ENCODE data around the gene TBC1D22B. TPM values are rescaled to one million over a fixed set of nuclear protein-coding genes. Genes with fewer than 3 reads are reported as not detected.

TBC1D22B gene
- total and polyA plus RNA-seq, 9 of the 15 experiments (the other 6 are each of a cell fraction or from before 2014, with no cell fraction given): 4.8 to 24.2 (median 13.5) TPM

DNA sequence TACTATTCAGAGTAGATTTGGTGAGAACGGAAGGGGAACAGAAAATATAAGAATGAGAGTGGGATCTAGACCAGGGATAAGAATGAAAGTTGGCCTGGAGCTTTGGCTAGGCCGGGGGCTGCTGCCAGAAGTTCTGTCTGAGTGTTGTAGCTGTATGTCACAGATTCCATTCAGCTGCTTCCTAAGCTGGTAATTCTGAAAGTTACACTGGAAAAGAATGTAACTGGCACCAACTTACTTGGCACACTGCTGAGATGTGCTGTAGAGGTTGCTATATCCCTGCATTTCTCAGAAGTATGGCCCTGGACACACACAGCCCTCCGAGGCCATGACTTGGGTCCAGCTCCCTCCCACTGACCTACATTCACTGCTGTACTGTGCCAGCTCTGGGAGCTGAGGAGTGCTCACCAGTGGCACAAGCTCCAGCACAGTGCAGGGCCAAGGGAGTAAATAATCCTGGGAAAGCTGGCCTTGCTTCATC is 26.1 kb downstream of the TBC1D22B start (continued):
- TF ChIP-seq, protein P1, sequence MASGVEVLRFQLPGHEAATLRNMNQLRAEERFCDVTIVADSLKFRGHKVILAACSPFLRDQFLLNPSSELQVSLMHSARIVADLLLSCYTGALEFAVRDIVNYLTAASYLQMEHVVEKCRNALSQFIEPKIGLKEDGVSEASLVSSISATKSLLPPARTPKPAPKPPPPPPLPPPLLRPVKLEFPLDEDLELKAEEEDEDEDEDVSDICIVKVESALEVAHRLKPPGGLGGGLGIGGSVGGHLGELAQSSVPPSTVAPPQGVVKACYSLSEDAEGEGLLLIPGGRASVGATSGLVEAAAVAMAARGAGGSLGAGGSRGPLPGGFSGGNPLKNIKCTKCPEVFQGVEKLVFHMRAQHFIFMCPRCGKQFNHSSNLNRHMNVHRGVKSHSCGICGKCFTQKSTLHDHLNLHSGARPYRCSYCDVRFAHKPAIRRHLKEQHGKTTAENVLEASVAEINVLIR (CRISPR knock-in tag; IDR thresholded peaks at IDR 0.05): no peak
- TF ChIP-seq SMARCC2 (IDR thresholded peaks at IDR 0.05; ENCODE audit: low read depth) (no peak), KDM2B (CRISPR knock-in tag; IDR thresholded peaks at IDR 0.05) (no peak), UBTF (IDR thresholded peaks at IDR 0.05; ENCODE audit: borderline replicate concordance in 1 of 2, low read depth in 2 of 2, low read length in 2 of 2) (no peak), ZNF282 (CRISPR knock-in tag; IDR thresholded peaks at IDR 0.05) (no peak), PYGO2 (tag; IDR thresholded peaks at IDR 0.05) (no peak), YBX1 (IDR thresholded peaks at IDR 0.05) (no peak)

GRCh38 chr6:37284781-37285180 is 27.2 kb downstream of the TBC1D22B start:
- intact Hi-C loops (cut with micrococcal nuclease): no loop called here
- ChIA-PET CTCF (ENCODE audit: low intra/inter-chr PET ratio) (no interaction called here), POLR2A (interaction anchor here (1.4 kb wide), 1 partner anchor 18 kb away, joined by 3 read pairs; no protein-coding TSS in a partner anchor)
- whole genome bisulfite sequencing (ENCODE audit: insufficient coverage, low coverage, missing lambda C conversion rate): 100% methylated on average over 4 of the region's 4 CpGs
- H3K36me3 ChIP-seq (ENCODE audit: control insufficient read depth, insufficient read depth, low read length): peaks cover 89% of the 10 kb centered on the region
- in situ Hi-C loops (cut with MboI): no loop called here
- H4K20me1 ChIP-seq (replicated peaks; ENCODE audit: control insufficient read depth, insufficient read depth, low read length): peaks cover 4% of the 10 kb centered on the region; the same call in 1 of the 2 replicates
- H3K9me1 ChIP-seq (ENCODE audit: control insufficient read depth, insufficient read depth, low read length): no peaks in the 10 kb centered on the region
- no peak overlapping the region for H3K9ac ChIP-seq (ENCODE audit: insufficient read depth in 1 of 2, low read depth in 2 of 2, low read length in 2 of 2)
- no peaks in the 10 kb centered on the region for H3K9me3 ChIP-seq (replicated peaks; ENCODE audit: control insufficient read depth, insufficient read depth, low read depth, low read length)
- TF ChIP-seq PHB (CRISPR knock-in tag; IDR thresholded peaks at IDR 0.05): no peak
- H2AFZ ChIP-seq (ENCODE audit: low read depth, low read length): no peak overlapping the region
- no peak overlapping the region for H3K4me3 ChIP-seq
- H3K4me1 ChIP-seq (replicated peaks in 1 of 2; ENCODE audit: control insufficient read depth in 2 of 2, insufficient read depth in 2 of 2, low read length in 2 of 2): peaks cover 0 to 4% of the 10 kb centered on the region in 2 experiments; a peak in 2 of 5 replicates
- FAIRE-seq (no peak), DNase-seq (ENCODE audit: extremely low read depth in 1 of 4, low spot score in 3 of 4) (no peak), ATAC-seq (no peak)
- no peaks in the 10 kb centered on the region for H3K27me3 ChIP-seq (ENCODE audit: control insufficient read depth in 2 of 2, insufficient read depth in 2 of 2, low read length in 2 of 2)
- no peak overlapping the region for H3K27ac ChIP-seq (ENCODE audit: extremely low read depth, low read depth, low read length)
- no peaks in the 10 kb centered on the region; the same call in 2 of the 3 replicates for H3K79me2 ChIP-seq (ENCODE audit: control insufficient read depth, insufficient read depth, low read length)
- no peak overlapping the region for H3K4me2 ChIP-seq (ENCODE audit: insufficient read depth, low read length)
- no TSS peak for BruUV-seq (replicated peaks)
